MM.1S (cell line): Measurements from ENCODE around the gene AZIN2.
"Not testable (repeated sequence)": the region's sequence is repeated elsewhere in the genome, so short reads cannot be mapped to it uniquely, and the experiment has no call there.

Experiments used
- DNase-seq: peaks from one replicate; pipeline ENCODE4 v3.0.0-alpha.2; 2015
- H2AFZ ChIP-seq: fragments of 300-600 bp; sonication (generic); 2 replicates; pipeline ENCODE4 v1.6.0; 2016; ENCODE audit warnings: antibody characterized with exemption, low read length
- H3F3A ChIP-seq: fragments of 300-600 bp; sonication (generic); 2 replicates; pipeline ENCODE4 v1.6.1; 2016; ENCODE audit warnings: mild to moderate bottlenecking, antibody characterized with exemption, low read length, moderate library complexity, mixed read lengths; ENCODE audit not compliant: insufficient read depth
- H3K27ac ChIP-seq: fragments of 300-600 bp; sonication (generic); 2 replicates; pipeline ENCODE4 v1.5.1; 2016; ENCODE audit warnings: mild to moderate bottlenecking, low read length
- H3K27me3 ChIP-seq: fragments of 300-600 bp; sonication (generic); replicated peaks from 2 replicates; pipeline ENCODE4 v1.6.0; 2016; ENCODE audit warnings: low read length; ENCODE audit not compliant: insufficient read depth
- H3K36me3 ChIP-seq: fragments of 300-600 bp; sonication (generic); replicated peaks from 2 replicates; pipeline ENCODE4 v1.6.1; 2016; ENCODE audit warnings: mild to moderate bottlenecking, low read length, mixed read lengths; ENCODE audit not compliant: insufficient read depth
- H3K4me1 ChIP-seq: fragments of 300-600 bp; sonication (generic); 2 replicates; pipeline ENCODE4 v1.6.1; 2016; ENCODE audit warnings: low read length, mixed read lengths
- H3K4me2 ChIP-seq: fragments of 300-600 bp; sonication (generic); 2 replicates; pipeline ENCODE4 v1.6.0; 2016; ENCODE audit warnings: low read depth, low read length
- H3K4me3 ChIP-seq: fragments of 300-600 bp; sonication (generic); 2 replicates; pipeline ENCODE4 v1.5.1; 2016; ENCODE audit warnings: low read length, mixed read lengths
- H3K79me2 ChIP-seq: fragments of 300-600 bp; sonication (generic); 2 replicates; pipeline ENCODE4 v1.6.1; 2016; ENCODE audit warnings: mixed run types, low read length, mixed read lengths
- H3K9ac ChIP-seq: fragments of 300-600 bp; sonication (generic); 2 replicates; pipeline ENCODE4 v1.6.1; 2016; ENCODE audit warnings: low read length, mixed read lengths
- H3K9me2 ChIP-seq: fragments of 300-600 bp; sonication (generic); replicated peaks from 2 replicates; pipeline ENCODE4 v1.6.1; 2016; ENCODE audit warnings: mild to moderate bottlenecking, low read length, mixed read lengths; ENCODE audit not compliant: insufficient read depth
- H3K9me3 ChIP-seq: fragments of 300-600 bp; sonication (generic); replicated peaks from 2 replicates; pipeline ENCODE4 v1.6.1; 2016; ENCODE audit warnings: mild to moderate bottlenecking, low read length, mixed read lengths; ENCODE audit not compliant: insufficient read depth
- H4K20me1 ChIP-seq: fragments of 300-600 bp; sonication (generic); 2 replicates; pipeline ENCODE4 v1.6.1; 2016; ENCODE audit warnings: mild to moderate bottlenecking, low read length, moderate library complexity, mixed read lengths; ENCODE audit not compliant: insufficient read depth
- EZH2 ChIP-seq: fragments of 300-600 bp; sonication (generic); optimal IDR thresholded peaks from 2 replicates; pipeline ENCODE3; 2017; ENCODE audit warnings: low read depth, mild to moderate bottlenecking, antibody characterized with exemption, low read length, mixed read lengths
- EZH2phosphoT487 ChIP-seq: fragments of 300-600 bp; sonication (generic); IDR thresholded peaks from 2 replicates; pipeline ENCODE4 v1.6.1; 2018; ENCODE audit warnings: antibody characterized with exemption, low read length
- TF ChIP-seq, protein P1 (sequence below): fragments of 300-600 bp; sonication (generic); IDR thresholded peaks from 2 replicates; pipeline ENCODE4 v1.5.1; 2016; ENCODE audit warnings: antibody characterized with exemption, low read length, mixed read lengths

The AZIN2 gene

DNA sequence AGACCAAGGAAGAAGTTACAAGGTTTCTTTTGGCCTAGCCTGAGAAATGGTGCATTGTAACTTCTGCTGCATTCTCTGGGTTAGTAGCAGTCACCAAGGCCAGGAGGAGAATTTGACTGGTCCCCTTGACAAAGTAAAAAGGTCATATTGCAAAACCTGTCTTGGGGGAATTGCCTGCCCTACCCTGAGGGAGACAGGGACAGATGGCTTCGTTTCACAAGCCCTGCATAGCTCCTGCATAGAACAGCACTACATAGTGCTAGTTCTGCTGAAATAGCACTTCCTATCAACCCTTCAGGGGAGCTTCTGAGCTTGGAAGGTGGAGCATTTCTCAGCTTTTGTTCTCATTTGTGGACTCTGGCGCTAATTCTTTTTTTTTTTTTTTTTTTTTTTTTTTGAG, 23.9 kb upstream of the AZIN2 start:
- DNase-seq: no peak
- H3K27ac ChIP-seq: no peak overlapping the region
- no peak overlapping the region for H3K4me3 ChIP-seq
- no peak overlapping the region for H3K9ac ChIP-seq
- H3K36me3 ChIP-seq: no peaks in the 10 kb centered on the region
- no peak overlapping the region for H3K4me2 ChIP-seq
- no peaks in the 10 kb centered on the region for H3K4me1 ChIP-seq
- H3F3A ChIP-seq: no peaks in the 10 kb centered on the region
- no peaks in the 10 kb centered on the region for H3K9me3 ChIP-seq
- no peaks in the 10 kb centered on the region for H3K9me2 ChIP-seq
- H4K20me1 ChIP-seq: no peaks in the 10 kb centered on the region
- H2AFZ ChIP-seq: no peak overlapping the region
- H3K27me3 ChIP-seq: no peaks in the 10 kb centered on the region
- H3K79me2 ChIP-seq: no peaks in the 10 kb centered on the region
- TF ChIP-seq EZH2 (no peak), EZH2phosphoT487 (no peak)
- TF ChIP-seq, protein P1, sequence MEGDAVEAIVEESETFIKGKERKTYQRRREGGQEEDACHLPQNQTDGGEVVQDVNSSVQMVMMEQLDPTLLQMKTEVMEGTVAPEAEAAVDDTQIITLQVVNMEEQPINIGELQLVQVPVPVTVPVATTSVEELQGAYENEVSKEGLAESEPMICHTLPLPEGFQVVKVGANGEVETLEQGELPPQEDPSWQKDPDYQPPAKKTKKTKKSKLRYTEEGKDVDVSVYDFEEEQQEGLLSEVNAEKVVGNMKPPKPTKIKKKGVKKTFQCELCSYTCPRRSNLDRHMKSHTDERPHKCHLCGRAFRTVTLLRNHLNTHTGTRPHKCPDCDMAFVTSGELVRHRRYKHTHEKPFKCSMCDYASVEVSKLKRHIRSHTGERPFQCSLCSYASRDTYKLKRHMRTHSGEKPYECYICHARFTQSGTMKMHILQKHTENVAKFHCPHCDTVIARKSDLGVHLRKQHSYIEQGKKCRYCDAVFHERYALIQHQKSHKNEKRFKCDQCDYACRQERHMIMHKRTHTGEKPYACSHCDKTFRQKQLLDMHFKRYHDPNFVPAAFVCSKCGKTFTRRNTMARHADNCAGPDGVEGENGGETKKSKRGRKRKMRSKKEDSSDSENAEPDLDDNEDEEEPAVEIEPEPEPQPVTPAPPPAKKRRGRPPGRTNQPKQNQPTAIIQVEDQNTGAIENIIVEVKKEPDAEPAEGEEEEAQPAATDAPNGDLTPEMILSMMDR: no peak

DNA sequence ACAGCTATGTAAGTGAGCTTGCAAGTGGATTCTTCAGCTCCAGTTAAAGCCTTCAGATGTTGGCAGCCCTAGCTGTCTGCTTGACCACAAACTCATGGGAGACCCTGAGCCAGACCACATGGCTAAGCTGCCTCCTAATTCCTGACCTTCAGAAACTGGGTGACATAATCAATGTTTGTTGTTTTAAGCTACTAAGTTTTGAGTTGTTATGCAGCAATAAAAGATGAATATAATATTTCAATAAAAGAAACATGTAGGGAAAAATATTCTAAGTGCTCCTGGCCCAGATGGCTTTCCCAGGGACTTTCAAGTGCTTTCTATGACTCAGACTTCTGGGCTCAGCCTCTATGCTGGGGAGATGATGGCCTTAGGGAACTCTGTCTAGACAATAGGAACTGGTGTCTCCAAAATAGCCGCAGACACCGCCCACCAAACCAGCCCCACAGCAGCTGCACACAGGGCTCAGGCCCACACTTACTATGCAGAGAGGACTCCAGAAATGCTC, 20.3 kb upstream of the AZIN2 start:
- H3K9me3 ChIP-seq: no peaks in the 10 kb centered on the region
- no peak overlapping the region for H3K4me3 ChIP-seq
- H4K20me1 ChIP-seq: no peaks in the 10 kb centered on the region
- no peaks in the 10 kb centered on the region for H3K79me2 ChIP-seq
- H3K27me3 ChIP-seq: no peaks in the 10 kb centered on the region
- no peaks in the 10 kb centered on the region for H3K4me1 ChIP-seq
- H2AFZ ChIP-seq: no peak overlapping the region
- H3K9me2 ChIP-seq: no peaks in the 10 kb centered on the region
- H3F3A ChIP-seq: no peaks in the 10 kb centered on the region
- TF ChIP-seq EZH2phosphoT487 (no peak), EZH2 (no peak)
- no peak overlapping the region for H3K9ac ChIP-seq
- H3K27ac ChIP-seq: no peak overlapping the region
- H3K36me3 ChIP-seq: no peaks in the 10 kb centered on the region
- no peak overlapping the region for H3K4me2 ChIP-seq
- no peak for DNase-seq

DNA sequence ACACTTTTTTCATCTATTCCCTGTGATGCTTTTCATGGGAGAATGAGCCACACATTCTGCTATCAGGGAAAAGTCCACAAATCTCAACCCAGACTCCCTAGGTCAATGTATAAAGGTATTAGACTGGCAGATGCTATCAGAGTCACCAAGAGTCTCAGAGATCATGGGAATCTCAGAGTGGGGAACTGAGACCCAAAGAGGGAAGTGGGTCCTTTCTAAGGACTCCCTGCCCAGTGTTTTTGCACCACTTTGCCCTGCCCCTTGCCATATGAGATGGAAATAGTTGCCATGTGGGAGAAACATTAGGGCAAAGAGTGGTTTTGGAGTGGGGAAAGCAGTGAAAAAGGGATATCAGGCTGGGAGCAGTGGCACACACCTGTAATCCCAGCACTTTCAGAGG, 19.1 kb upstream of the AZIN2 start:
- Histone ChIP-seq H3K4me1 (no peaks in the 10 kb centered on the region), H3K27me3 (no peaks in the 10 kb centered on the region), H3K9ac (no peak overlapping the region), H3K9me3 (no peaks in the 10 kb centered on the region), H3K36me3 (no peaks in the 10 kb centered on the region), H3F3A (no peaks in the 10 kb centered on the region), H3K4me2 (no peak overlapping the region), H3K4me3 (no peak overlapping the region), H2AFZ (no peak overlapping the region), H3K9me2 (no peaks in the 10 kb centered on the region), H4K20me1 (no peaks in the 10 kb centered on the region), H3K79me2 (no peaks in the 10 kb centered on the region), H3K27ac (no peak overlapping the region)
- DNase-seq: no peak
- TF ChIP-seq EZH2phosphoT487 (no peak), EZH2 (no peak)
- TF ChIP-seq, protein P1: no peak

DNA sequence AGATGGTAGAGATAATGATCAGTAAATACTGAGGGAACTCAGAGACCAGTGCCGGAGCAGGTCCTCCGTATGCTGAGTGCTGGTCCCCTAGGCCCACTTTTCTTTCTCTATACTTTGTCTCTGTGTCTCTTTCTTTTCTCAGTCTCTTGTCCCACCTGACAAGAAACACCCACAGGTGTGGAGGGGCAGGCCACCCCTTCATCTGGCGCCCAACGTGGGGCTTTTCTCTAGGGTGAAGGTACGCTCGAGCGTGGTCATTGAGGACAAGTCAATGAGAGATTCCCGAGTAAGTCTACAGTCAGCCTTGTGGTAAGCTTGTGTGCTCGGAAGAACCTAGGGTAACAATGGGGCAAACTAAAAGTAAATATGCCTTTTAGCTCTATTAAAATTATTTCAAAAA, 16.7 kb upstream of the AZIN2 start:
- not testable (repeated sequence) for H3K79me2 ChIP-seq, H3K27me3 ChIP-seq, H3K36me3 ChIP-seq, H3K4me2 ChIP-seq, H4K20me1 ChIP-seq, H2AFZ ChIP-seq, H3K9me3 ChIP-seq, H3K9ac ChIP-seq, DNase-seq, H3K9me2 ChIP-seq, H3K4me1 ChIP-seq, H3K4me3 ChIP-seq, H3F3A ChIP-seq, H3K27ac ChIP-seq
